Bronchial epithelial cell (primary cell): ENCODE measurements around the gene MTA1. TPM values are rescaled to one million over a fixed set of nuclear protein-coding genes. Genes with fewer than 3 reads are reported as not detected.

Experiments
- DNase-seq: peaks from one replicate; pipeline ENCODE4 v3.0.0-alpha.2; 2010; ENCODE audit warnings: low read depth
- FAIRE-seq: peaks from 2 replicates; lab custom pipeline; 2011; peaks lifted over from hg19 to GRCh38; lab: Jason Lieb, UNC
- H3K27me3 ChIP-seq: 2 replicates; pipeline ENCODE4 v1.5.1; 2011; ENCODE audit warnings: low read length; ENCODE audit not compliant: control insufficient read depth, insufficient read depth
- H3K36me3 ChIP-seq: 2 replicates; pipeline ENCODE4 v1.5.1; 2011; ENCODE audit warnings: low read length; ENCODE audit not compliant: control insufficient read depth, insufficient read depth
- H3K4me3 ChIP-seq: 2 replicates; pipeline ENCODE4 v1.5.1; 2011; ENCODE audit warnings: mild to moderate bottlenecking, low read depth, low read length, control low read depth
- total RNA-seq: library from RNA; depleted of rRNA; stranded (reverse); fragments of >200 nt; gene quantifications from 2 replicates; pipeline ENCODE4 v1.2.1, GENCODE V29; 2014
- TF ChIP-seq, protein P1 (sequence below): IDR thresholded peaks from 2 replicates; pipeline ENCODE4 v1.5.1; 2011; ENCODE audit warnings: mild to moderate bottlenecking, moderate library complexity, low read length, control low read depth, inconsistent platforms; ENCODE audit not compliant: insufficient read depth, severe bottlenecking

MTA1 gene
- total RNA-seq, 1 donor from 2014 or later: 25.5 TPM

DNA sequence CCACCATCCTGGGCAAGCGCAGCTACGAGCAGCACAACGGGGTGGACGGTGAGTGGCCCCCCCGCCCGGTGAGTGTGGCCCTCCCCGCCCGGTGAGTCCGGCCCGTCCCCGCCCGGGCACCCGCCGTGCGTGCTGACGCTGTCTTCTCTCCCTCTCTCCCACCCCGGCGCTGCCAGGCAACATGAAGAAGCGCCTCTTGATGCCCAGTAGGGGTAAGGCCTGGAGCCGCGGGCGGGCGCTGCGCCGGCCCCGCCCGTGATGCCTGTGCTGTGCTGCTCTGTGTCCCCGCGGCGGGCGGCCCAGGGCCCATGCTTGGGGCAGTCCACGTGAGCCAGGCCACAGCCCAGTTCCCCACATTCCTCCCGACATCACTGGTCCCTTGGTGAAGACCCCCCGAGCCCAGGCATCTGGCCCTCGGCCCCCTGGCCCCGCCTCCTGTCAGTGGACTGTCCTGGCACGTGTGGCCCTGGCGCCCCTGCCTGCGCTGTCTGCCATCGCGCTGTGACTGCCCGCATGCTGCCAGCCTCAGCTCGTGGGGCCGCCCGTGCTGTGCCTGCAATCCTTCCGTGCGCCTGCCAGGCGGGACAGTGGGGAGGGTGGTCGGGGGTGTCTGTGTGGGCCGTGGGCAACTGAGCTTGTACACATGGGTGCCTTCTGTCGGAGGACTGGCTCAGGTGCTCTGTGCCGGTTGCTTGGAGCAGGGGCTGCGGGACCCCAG, 47.1 kb downstream of the MTA1 start:
- Histone ChIP-seq H3K4me3 (no peak overlapping the region), H3K27me3 (no peaks in the 10 kb centered on the region), H3K36me3 (peaks cover 18% of the 10 kb centered on the region)
- FAIRE-seq (no peak), DNase-seq (no peak)
- TF ChIP-seq, protein P1, sequence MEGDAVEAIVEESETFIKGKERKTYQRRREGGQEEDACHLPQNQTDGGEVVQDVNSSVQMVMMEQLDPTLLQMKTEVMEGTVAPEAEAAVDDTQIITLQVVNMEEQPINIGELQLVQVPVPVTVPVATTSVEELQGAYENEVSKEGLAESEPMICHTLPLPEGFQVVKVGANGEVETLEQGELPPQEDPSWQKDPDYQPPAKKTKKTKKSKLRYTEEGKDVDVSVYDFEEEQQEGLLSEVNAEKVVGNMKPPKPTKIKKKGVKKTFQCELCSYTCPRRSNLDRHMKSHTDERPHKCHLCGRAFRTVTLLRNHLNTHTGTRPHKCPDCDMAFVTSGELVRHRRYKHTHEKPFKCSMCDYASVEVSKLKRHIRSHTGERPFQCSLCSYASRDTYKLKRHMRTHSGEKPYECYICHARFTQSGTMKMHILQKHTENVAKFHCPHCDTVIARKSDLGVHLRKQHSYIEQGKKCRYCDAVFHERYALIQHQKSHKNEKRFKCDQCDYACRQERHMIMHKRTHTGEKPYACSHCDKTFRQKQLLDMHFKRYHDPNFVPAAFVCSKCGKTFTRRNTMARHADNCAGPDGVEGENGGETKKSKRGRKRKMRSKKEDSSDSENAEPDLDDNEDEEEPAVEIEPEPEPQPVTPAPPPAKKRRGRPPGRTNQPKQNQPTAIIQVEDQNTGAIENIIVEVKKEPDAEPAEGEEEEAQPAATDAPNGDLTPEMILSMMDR: no peak

DNA sequence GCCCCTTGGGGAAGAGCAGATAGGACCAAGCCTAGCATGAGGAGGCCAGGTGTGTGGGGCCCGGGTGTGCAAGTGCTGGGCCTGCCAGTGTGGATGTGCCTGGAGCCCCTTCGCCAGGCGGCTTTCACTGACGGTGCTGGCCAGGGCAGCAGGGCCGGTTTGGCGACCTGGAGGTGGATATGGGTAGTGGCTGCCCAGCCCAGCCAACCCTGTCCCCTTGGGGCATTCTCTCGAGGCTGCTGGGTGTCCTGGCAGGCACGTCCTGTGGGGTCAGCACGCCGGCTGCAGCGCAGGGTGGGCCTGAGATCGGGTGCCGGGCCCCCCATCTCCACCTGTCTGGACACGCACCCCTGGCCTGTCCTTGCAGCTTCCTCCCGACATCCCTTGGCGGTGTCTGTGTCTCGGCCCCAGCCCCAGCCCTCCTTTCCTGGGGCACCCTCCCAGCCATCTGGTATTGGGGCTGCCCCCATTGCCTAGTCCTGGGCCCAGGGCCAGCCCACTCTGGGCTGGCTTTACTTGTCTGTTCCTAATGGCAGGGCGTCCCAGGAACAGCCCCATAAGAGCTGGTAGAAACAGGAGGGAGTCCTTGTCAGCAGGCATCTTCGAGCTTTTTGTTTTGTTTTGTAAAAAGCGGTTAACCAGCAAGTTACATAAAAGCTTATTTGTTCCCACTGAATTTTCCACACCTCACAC, 47.8 kb downstream of the MTA1 start:
- Histone ChIP-seq H3K4me3 (no peak overlapping the region), H3K36me3 (peaks cover 18% of the 10 kb centered on the region), H3K27me3 (no peaks in the 10 kb centered on the region)
- TF ChIP-seq, protein P1: no peak
- FAIRE-seq (no peak), DNase-seq (no peak)

DNA sequence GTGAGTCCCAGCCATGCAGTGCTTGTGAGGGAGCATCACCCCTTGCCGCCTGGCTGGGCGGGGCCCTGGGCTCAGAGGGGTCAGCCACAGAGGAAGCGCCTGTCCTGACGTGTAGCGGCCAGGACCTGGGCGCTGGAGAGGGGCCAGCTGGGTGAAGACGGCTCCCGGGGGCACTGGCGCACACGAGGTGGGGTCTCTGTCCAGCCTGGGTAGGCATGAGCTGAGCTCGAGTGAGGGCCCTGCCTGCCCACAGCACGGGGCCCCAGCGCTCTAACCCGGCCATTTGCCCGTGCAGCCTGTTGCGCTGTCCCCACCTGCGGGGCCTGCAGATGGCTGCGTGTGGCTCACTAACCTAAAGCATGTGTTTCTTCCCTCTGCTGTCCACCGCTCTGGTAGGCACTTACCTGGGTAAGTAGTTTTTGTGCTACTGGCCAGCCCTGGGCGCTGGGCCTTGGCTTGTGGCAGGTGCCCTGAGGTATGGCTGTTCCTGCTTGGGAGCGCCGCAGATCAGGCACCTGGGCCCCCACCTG, 48.4 kb downstream of the MTA1 start:
- FAIRE-seq: no peak

DNA sequence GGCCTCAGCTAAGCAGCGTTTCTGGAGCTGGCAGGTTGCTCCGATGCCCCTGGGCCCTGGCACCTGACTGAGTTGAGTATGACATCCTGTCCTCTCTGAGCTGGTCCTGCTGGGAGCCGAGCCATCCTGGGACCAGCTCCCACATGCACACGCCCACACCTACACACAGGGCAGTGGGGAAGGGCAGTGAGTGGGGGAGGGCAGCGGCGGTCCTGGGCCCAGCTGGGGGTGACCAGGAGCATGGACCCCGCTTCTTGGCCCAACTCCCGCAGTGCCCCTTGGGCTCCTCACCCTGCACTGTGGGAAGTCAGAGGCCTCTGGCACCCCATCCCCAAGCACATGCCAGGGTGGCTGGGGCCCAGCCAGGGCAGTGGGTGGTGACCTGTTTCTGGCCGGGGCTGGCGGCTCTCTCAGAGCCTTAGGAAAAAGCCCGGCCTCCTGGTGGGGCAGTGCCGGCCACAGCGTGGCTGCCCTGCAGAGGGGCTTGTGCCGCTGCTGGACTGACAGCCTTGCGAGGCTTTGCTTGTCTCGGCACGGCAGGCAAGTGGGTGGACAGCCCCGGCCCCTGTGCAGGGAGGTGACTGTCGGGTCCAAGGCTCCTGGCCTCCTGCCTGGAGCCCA, 49.1 kb downstream of the MTA1 start:
- H3K27me3 ChIP-seq: no peaks in the 10 kb centered on the region
- FAIRE-seq: no peak
- H3K36me3 ChIP-seq: peaks cover 14% of the 10 kb centered on the region
- no peak overlapping the region for H3K4me3 ChIP-seq
- TF ChIP-seq, protein P1: no peak
- no peak for DNase-seq

More for the DNA sequence above, 48.4 kb downstream of the MTA1 start:
- Histone ChIP-seq H3K36me3 (peaks cover 15% of the 10 kb centered on the region), H3K27me3 (no peaks in the 10 kb centered on the region), H3K4me3 (no peak overlapping the region)
- TF ChIP-seq, protein P1: no peak
- DNase-seq: no peak

DNA sequence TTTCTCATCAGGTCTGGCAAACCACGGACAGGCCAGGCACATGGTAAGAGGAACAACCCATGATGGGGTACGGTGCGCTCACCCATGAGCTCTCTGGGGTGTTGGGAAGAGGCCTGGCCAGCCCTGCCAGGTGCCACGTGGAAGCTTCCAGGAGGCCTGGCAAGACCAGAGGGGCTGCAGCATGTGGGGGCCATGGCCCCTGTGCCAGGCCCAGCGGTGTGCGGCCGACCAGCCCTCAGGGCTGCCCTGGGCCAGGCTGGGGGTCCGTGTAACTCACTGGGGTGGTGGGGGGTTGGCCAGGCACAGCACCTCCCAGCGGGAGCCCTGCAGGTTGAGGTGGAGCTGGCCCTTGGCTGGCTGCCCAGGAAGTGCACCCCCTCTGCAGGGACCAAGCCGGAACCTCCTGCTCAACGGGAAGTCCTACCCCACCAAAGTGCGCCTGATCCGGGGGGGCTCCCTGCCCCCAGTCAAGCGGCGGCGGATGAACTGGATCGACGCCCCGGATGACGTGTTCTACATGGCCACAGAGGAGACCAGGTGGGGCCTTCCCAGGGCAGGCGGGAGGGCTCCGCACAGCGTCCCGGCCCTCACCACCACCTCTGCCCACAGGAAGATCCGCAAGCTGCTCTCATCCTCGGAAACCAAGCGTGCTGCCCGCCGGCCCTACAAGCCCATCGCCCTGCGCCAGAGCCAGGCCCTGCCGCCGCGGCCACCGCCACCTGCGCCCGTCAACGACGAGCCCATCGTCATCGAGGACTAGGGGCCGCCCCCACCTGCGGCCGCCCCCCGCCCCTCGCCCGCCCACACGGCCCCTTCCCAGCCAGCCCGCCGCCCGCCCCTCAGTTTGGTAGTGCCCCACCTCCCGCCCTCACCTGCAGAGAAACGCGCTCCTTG, 50.1 kb downstream of the MTA1 start:
- FAIRE-seq: no peak
- no peak for DNase-seq
- H3K4me3 ChIP-seq: no peak overlapping the region
- H3K27me3 ChIP-seq: no peaks in the 10 kb centered on the region
- H3K36me3 ChIP-seq: peaks cover 11% of the 10 kb centered on the region
- TF ChIP-seq, protein P1: no peak
